Neural progenitor cell (in vitro differentiated cells): Measurements from ENCODE around the gene GPR135.

Experiments
- EZH2 ChIP-seq: fragments of 200-600 bp; sonication (generic); IDR thresholded peaks from 2 replicates; pipeline ENCODE4 v1.6.1; 2017; ENCODE audit warnings: antibody characterized with exemption, mild to moderate bottlenecking, moderate library complexity
- EZH2phosphoT487 ChIP-seq: fragments of 200-600 bp; sonication (generic); IDR thresholded peaks from 2 replicates; pipeline ENCODE4 v1.6.1; 2017; ENCODE audit warnings: antibody characterized with exemption
- TF ChIP-seq, protein P1 (sequence below): fragments of 200-600 bp; sonication (generic); IDR thresholded peaks from 2 replicates; pipeline ENCODE4 v1.5.1; 2017; ENCODE audit warnings: antibody characterized with exemption, mild to moderate bottlenecking

DNA sequence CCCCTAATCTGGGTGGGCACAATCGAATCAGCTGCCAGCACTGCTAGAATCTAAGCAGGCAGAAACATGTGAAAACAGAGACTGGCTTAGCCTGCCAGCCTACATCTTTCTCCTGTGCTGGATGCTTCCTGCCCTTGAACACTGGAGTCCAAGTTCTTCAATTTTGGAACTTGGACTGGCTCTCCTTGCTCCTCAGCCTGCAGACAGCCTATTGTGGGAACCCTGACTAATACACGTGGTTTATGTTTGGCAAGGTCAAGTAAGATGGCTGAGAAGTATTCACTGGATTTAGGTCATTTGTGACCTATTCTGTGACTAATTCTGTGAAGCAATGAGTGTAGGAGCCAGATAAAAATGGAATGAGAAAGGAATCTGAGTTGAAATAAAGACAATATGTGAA is 11.0 kb downstream of the GPR135 start:
- TF ChIP-seq, protein P1, sequence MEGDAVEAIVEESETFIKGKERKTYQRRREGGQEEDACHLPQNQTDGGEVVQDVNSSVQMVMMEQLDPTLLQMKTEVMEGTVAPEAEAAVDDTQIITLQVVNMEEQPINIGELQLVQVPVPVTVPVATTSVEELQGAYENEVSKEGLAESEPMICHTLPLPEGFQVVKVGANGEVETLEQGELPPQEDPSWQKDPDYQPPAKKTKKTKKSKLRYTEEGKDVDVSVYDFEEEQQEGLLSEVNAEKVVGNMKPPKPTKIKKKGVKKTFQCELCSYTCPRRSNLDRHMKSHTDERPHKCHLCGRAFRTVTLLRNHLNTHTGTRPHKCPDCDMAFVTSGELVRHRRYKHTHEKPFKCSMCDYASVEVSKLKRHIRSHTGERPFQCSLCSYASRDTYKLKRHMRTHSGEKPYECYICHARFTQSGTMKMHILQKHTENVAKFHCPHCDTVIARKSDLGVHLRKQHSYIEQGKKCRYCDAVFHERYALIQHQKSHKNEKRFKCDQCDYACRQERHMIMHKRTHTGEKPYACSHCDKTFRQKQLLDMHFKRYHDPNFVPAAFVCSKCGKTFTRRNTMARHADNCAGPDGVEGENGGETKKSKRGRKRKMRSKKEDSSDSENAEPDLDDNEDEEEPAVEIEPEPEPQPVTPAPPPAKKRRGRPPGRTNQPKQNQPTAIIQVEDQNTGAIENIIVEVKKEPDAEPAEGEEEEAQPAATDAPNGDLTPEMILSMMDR = no peak
- TF ChIP-seq EZH2 (no peak), EZH2phosphoT487 (no peak)
